Measurements from ENCODE around the gene MDM1.

DNA sequence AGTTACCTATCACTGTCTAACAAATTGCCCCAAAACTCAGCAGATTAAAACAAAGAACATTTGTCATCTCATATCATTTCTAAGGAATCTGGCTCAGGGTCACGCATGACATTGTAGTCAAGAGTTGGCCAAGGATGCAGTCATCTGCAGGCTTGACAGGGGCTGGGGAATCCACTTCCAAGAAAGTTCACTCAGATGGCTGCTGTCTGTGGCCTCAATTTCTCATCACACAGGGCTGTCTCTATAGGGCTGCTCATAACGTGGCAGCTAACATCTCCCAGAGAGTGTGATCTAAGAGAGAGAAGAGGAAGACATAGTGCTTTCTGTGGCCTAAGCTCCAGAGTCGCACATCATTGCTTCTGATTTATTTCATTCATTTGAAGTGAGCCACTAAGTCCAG is 61.8 kb downstream of the MDM1 start:
- no peak for TF ChIP-seq POLR2A (IDR thresholded peaks at IDR 0.05; ENCODE audit: low read depth, low read length)
- no peak for TF ChIP-seq TAF1 (IDR thresholded peaks at IDR 0.05; ENCODE audit: low read depth, low read length)
- no peak for TF ChIP-seq POLR2AphosphoS5 (IDR thresholded peaks at IDR 0.05; ENCODE audit: low read depth, low read length)
- no peak for TF ChIP-seq SPI1 (IDR thresholded peaks at IDR 0.05; ENCODE audit: low read depth, low read length)
- no peak for TF ChIP-seq PAX5 (IDR thresholded peaks at IDR 0.05; ENCODE audit: insufficient read depth, low read length, severe bottlenecking)
- TF ChIP-seq POU2F2 (IDR thresholded peaks at IDR 0.05; ENCODE audit: low read depth, low read length) = no peak

Data from GM12891 (cell line).